ENCODE results near the gene CTDNEP1. TPM values are rescaled to one million over a fixed set of nuclear protein-coding genes. Genes with fewer than 3 reads are reported as not detected.
A peak's percentile ranks its signal among the peaks of the same experiment; 100 is the strongest.
"Not testable (repeated sequence)": the region's sequence is repeated elsewhere in the genome, so short reads cannot be mapped to it uniquely, and the experiment has no call there.

Gene CTDNEP1
- total RNA-seq, 2 experiments from 2014 or later, result 158 to 203 TPM

DNA sequence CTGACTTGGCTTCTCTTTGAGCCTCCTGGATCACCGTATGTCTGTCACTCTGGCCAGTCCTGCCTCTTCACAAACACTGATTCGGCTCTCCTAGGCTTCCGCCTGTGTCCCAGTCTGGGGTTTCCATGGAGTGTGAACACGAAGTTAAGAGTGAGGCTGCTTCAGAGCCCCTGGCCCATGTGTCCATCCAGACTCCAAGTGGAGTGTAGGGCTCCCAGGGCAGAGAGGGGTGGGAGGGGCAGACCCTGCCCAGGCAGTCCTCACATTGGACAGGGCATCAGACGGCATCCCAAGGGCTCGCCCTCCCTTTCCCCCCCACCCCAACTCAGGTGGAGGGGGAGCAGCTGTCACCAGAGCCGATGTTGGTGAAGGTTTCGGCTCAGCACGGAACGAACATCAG, 7.7 kb downstream of the CTDNEP1 start:
- Mint-ChIP-seq H3K4me1 (peaks cover 46% of the 10 kb centered on the region), H3K36me3 (ENCODE audit: low read depth) (peaks cover 38% of the 10 kb centered on the region), H3K4me3 (peak overlapping the region; percentile 97)
- intact Hi-C loops (cut with DNase I, micrococcal nuclease), result loop anchor here in 1 of 2 experiments (10.0 kb wide), 1 partner anchor 911 kb away; the partner anchor contains the start of gene PER1
- ATAC-seq; DNase-seq; H3K27ac Mint-ChIP-seq; POLR2A ChIA-PET; H3K27me3 Mint-ChIP-seq; H3K9me3 Mint-ChIP-seq (ENCODE audit: low read depth): not testable (repeated sequence)
- CTCF ChIA-PET, result interaction anchor here (0.8 kb wide), 1 partner anchor 23 kb away, joined by 3 read pairs; no protein-coding TSS in a partner anchor

DNA sequence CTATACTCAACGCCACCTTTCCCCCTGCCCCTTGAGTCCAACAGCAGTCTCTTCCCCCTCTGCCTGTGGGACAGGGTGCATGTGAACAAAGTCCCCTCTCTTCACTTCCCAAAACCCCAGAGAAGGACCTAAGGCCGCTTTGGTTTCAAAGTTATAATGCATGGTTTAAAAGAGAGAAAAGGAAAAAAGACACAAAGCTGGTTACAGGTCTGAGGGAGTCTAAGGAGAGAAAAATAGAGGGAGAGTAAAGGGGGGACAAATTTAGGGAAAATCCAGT, 8.1 kb downstream of the CTDNEP1 start:
- intact Hi-C loops (cut with DNase I, micrococcal nuclease), result loop anchor here in 1 of 2 experiments (10.0 kb wide), 1 partner anchor 911 kb away; the partner anchor contains the start of gene PER1
- ChIA-PET POLR2A (interaction anchor here (2.6 kb wide), 1 partner anchor 8 kb away, joined by 8 read pairs; the partner anchor contains the start of genes CTDNEP1 and ELP5), CTCF (interaction anchor here (0.8 to 1.0 kb wide), 3 partner anchors 23 to 86 kb away, joined by 3 read pairs; partner anchors contain the start of gene NEURL4)
- no peak for DNase-seq
- Mint-ChIP-seq H3K27ac (peak overlapping the region; percentile 82), H3K4me3 (peak overlapping the region; percentile 97), H3K9me3 (ENCODE audit: low read depth) (no peaks in the 10 kb centered on the region), H3K4me1 (peaks cover 41% of the 10 kb centered on the region), H3K36me3 (ENCODE audit: low read depth) (peaks cover 36% of the 10 kb centered on the region), H3K27me3 (no peaks in the 10 kb centered on the region)
- no peak for ATAC-seq

- Mint-ChIP-seq H3K9me3 (ENCODE audit: low read depth) (no peaks in the 10 kb centered on the region), H3K27me3 (no peaks in the 10 kb centered on the region), H3K4me3 (peak overlapping the region; percentile 97), H3K36me3 (ENCODE audit: low read depth) (peaks cover 36% of the 10 kb centered on the region), H3K27ac (peak overlapping the region; percentile 98), H3K4me1 (peaks cover 41% of the 10 kb centered on the region)
- ChIA-PET CTCF (interaction anchor here (1.0 to 3.5 kb wide), 5 partner anchors 8 to 87 kb away, joined by 3 to 22 read pairs (median 3); partner anchors contain the start of genes ACADVL, DLG4, DVL2 and NEURL4), POLR2A (interaction anchor here (0.6 to 2.6 kb wide), 5 partner anchors 8 to 602 kb away, joined by 3 to 8 read pairs (median 3); partner anchors contain the start of genes CD68, CTDNEP1, ELP5 and NEURL4)
- peak; percentile 27 for ATAC-seq
- intact Hi-C loops (cut with DNase I, micrococcal nuclease), result loop anchor here (1.0 to 10.0 kb wide), 6 partner anchors 8 to 912 kb away; partner anchors contain the start of genes ACADVL (in 1 of the 2), CTDNEP1 (in 1 of the 2), DLG4 (in 1 of the 2) and ELP5 (in 1 of the 2)
- peak; percentile 95 for DNase-seq
These were observed 8.6 kb downstream of the CTDNEP1 start for GRCh38 chr17:7242717-7243452.

GRCh38 chr17:7241783-7242716, 9.5 kb downstream of the CTDNEP1 start, which contains the start of gene GABARAP:
GABARAP (minus strand) TSS chr17:7242449; CDS start chr17:7242330, 119 bp downstream.
- Mint-ChIP-seq H3K36me3 (ENCODE audit: low read depth) (peaks cover 36% of the 10 kb centered on the region), H3K9me3 (ENCODE audit: low read depth) (no peaks in the 10 kb centered on the region), H3K4me3 (peak within 1 kb of the TSS; percentile 97), H3K4me1 (peaks cover 43% of the 10 kb centered on the region), H3K27me3 (no peaks in the 10 kb centered on the region), H3K27ac (peak within 1 kb of the TSS; percentile 98)
- CTCF ChIA-PET, result interaction anchor here (0.9 to 3.5 kb wide), 6 partner anchors 8 to 88 kb away, joined by 3 to 22 read pairs (median 3); partner anchors contain the start of genes ACADVL, DLG4, DVL2 and NEURL4
- POLR2A ChIA-PET, result interaction anchor here (0.6 to 2.6 kb wide), 7 partner anchors 9 to 603 kb away, joined by 3 to 8 read pairs (median 3); partner anchors contain the start of genes CD68, CTDNEP1, ELP5 and NEURL4
- DNase-seq (peak; percentile 95), ATAC-seq (peak; percentile 32)
- intact Hi-C loops (cut with DNase I, micrococcal nuclease), result loop anchor here (1.0 to 10.0 kb wide), 6 partner anchors 9 to 913 kb away; partner anchors contain the start of genes ACADVL (in 1 of the 2), CTDNEP1 (in 1 of the 2), DLG4 (in 1 of the 2) and ELP5 (in 1 of the 2)

DNA sequence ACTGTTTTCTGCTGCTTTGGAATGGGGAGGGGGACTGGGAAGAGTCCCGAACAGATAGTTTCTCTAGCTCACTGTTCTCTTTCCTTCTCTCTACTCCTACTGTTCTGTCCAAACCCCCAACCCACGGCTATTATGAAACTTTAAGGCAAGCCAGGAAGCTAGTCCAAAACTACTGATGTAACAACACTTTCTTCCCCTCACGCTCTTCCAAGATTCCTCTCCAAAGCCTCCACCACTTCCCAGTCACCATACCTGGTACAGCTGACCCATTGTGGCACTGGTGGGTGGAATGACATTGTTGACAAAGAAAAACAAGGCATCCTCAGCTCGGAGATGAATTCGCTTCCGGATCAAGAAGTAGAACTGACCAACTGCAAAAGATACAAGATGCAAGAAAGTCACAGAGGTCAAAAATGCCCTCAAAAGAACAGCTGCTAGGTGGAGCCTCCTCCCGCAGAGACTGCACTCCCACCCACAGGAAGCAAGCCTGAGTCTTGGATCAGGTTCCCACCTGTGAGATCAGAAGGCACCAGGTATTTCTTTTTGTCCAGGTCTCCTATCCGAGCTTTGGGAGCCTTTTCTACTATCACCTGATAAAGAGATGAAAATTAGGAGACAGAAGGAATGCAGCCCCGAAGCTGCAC, 10.3 kb downstream of the CTDNEP1 start:
- no peaks in the 10 kb centered on the region for H3K27me3 Mint-ChIP-seq
- ChIA-PET POLR2A (interaction anchor here (0.7 to 2.6 kb wide), 4 partner anchors 10 to 338 kb away, joined by 3 to 8 read pairs (median 4); partner anchors contain the start of genes CD68, CTDNEP1, ELP5 and POLR2A), CTCF (interaction anchor here (0.6 to 3.5 kb wide), 4 partner anchors 21 to 89 kb away, joined by 3 to 22 read pairs (median 4); partner anchors contain the start of genes ACADVL and DLG4)
- peaks cover 34% of the 10 kb centered on the region for H3K36me3 Mint-ChIP-seq (ENCODE audit: low read depth)
- peak overlapping the region; percentile 98 for H3K27ac Mint-ChIP-seq
- DNase-seq (no peak), ATAC-seq (no peak)
- intact Hi-C loops (cut with DNase I, micrococcal nuclease), result loop anchor here in 1 of 2 experiments (10.0 kb wide), 1 partner anchor 914 kb away; the partner anchor contains the start of gene PER1
- no peaks in the 10 kb centered on the region for H3K9me3 Mint-ChIP-seq (ENCODE audit: low read depth)
- peak overlapping the region; percentile 97 for H3K4me3 Mint-ChIP-seq
- H3K4me1 Mint-ChIP-seq, result peaks cover 44% of the 10 kb centered on the region

- no peak for ATAC-seq
- intact Hi-C loops (cut with DNase I, micrococcal nuclease), result loop anchor here in 1 of 2 experiments (10.0 kb wide), 1 partner anchor 914 kb away; the partner anchor contains the start of gene PER1
- CTCF ChIA-PET, result interaction anchor here (1.2 to 3.5 kb wide), 3 partner anchors 11 to 194 kb away, joined by 4 to 22 read pairs (median 8); partner anchors contain the start of genes ACADVL, CTDNEP1 and DLG4
- Mint-ChIP-seq H3K4me1 (peaks cover 52% of the 10 kb centered on the region), H3K4me3 (peak overlapping the region; percentile 97), H3K9me3 (ENCODE audit: low read depth) (no peaks in the 10 kb centered on the region), H3K27ac (peak overlapping the region; percentile 75), H3K36me3 (ENCODE audit: low read depth) (peaks cover 37% of the 10 kb centered on the region), H3K27me3 (no peaks in the 10 kb centered on the region)
- DNase-seq, result no peak
- POLR2A ChIA-PET, result interaction anchor here (0.7 kb wide), 1 partner anchor 20 kb away, joined by 3 read pairs; no protein-coding TSS in a partner anchor
These were observed 11.2 kb downstream of the CTDNEP1 start for GRCh38 chr17:7240375-7240774.

GRCh38 chr17:7239091-7240027, 12.2 kb downstream of the CTDNEP1 start, which contains the start of gene PHF23:
PHF23 (minus strand) TSS chr17:7239457; CDS start chr17:7239279, 178 bp downstream.
- peak; percentile 99 for DNase-seq
- peaks cover 61% of the 10 kb centered on the region for H3K4me1 Mint-ChIP-seq
- ATAC-seq, result peak; percentile 74
- H3K27ac Mint-ChIP-seq, result peak within 1 kb of the TSS; percentile 93
- ChIA-PET POLR2A (interaction anchor here (0.6 to 1.2 kb wide), 5 partner anchors 10 to 204 kb away, joined by 3 to 5 read pairs (median 3); partner anchors contain the start of genes CTDNEP1, ELP5 and SLC16A13), CTCF (interaction anchor here (0.7 to 3.5 kb wide), 6 partner anchors 12 to 193 kb away, joined by 3 to 22 read pairs (median 4); partner anchors contain the start of genes ACADVL, CTDNEP1 and DLG4)
- H3K4me3 Mint-ChIP-seq, result peak within 1 kb of the TSS; percentile 97
- peaks cover 43% of the 10 kb centered on the region for H3K36me3 Mint-ChIP-seq (ENCODE audit: low read depth)
- no peaks in the 10 kb centered on the region for H3K9me3 Mint-ChIP-seq (ENCODE audit: low read depth)
- H3K27me3 Mint-ChIP-seq, result no peaks in the 10 kb centered on the region
- intact Hi-C loops (cut with DNase I, micrococcal nuclease), result loop anchor here (1.0 to 10.0 kb wide), 17 partner anchors 13 to 1753 kb away; partner anchors contain the start of genes CTC1 (in 1 of the 2), DERL2 (in 1 of the 2), EIF5A (in 1 of the 2) and ELP5 (in 1 of the 2)

- POLR2A ChIA-PET, result interaction anchor here (1.0 to 1.2 kb wide), 2 partner anchors 70 to 203 kb away, joined by 3 read pairs; partner anchors contain the start of gene SLC16A13
- H3K9me3 Mint-ChIP-seq (ENCODE audit: low read depth), result no peaks in the 10 kb centered on the region
These were observed 13.0 kb downstream of the CTDNEP1 start for GRCh38 chr17:7238420-7239090.

More at GRCh38 chr17:7238420-7239090, 13.0 kb downstream of the CTDNEP1 start:
- intact Hi-C loops (cut with DNase I, micrococcal nuclease), result loop anchor here (1.0 to 5.0 kb wide), 16 partner anchors 14 to 1752 kb away; partner anchors contain the start of genes CTC1 (in 1 of the 2), DERL2 (in 1 of the 2), EIF5A (in 1 of the 2) and ELP5 (in 1 of the 2)
- Mint-ChIP-seq H3K27ac (peak overlapping the region; percentile 93), H3K4me3 (peak overlapping the region; percentile 97), H3K36me3 (ENCODE audit: low read depth) (peaks cover 41% of the 10 kb centered on the region), H3K27me3 (no peaks in the 10 kb centered on the region), H3K4me1 (peaks cover 61% of the 10 kb centered on the region)
- ATAC-seq (no peak), DNase-seq (peak; percentile 49)
- CTCF ChIA-PET, result interaction anchor here (0.7 to 1.2 kb wide), 2 partner anchors 15 to 18 kb away, joined by 3 read pairs; no protein-coding TSS in a partner anchor
